ENCODE measurements around the gene CCDC92.

GRCh38 chr12:123890536-123890902 is 82.1 kb downstream of the CCDC92 start:
- TF ChIP-seq CTCF (IDR thresholded peaks at IDR 0.05) (no peak), EP300 (IDR thresholded peaks at IDR 0.05; ENCODE audit: low read depth) (no peak), POLR2A (IDR thresholded peaks at IDR 0.05) (no peak), POLR2AphosphoS5 (IDR thresholded peaks at IDR 0.05) (no peak)
